ENCODE results near the gene GALNTL6. TPM values are rescaled to one million over a fixed set of nuclear protein-coding genes. Genes with fewer than 3 reads are reported as not detected.

The GALNTL6 gene
- polyA plus RNA-seq, 3 donors, result 0.70 to 1.4 (median 0.87) TPM

DNA sequence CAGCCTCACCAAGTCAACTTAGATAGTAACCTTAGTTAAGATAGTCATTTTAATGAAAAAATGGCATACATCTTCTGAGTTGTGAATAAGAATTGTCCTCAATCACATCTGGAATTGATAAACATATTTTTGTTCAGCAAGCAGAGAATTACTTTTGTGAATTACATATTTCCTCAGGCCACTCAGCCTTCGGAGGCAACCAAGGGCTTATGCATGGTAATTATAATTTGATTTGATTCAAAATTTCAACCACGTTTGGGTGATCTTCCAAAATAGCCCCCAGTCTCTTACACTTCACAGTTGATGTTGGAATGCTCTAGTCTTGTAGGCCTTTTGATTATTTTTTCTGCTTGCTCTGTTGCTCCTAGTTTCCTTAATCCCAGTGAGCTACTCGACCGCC lies 63.4 kb downstream of the GALNTL6 start:
- DNase-seq, result no peak

DNA sequence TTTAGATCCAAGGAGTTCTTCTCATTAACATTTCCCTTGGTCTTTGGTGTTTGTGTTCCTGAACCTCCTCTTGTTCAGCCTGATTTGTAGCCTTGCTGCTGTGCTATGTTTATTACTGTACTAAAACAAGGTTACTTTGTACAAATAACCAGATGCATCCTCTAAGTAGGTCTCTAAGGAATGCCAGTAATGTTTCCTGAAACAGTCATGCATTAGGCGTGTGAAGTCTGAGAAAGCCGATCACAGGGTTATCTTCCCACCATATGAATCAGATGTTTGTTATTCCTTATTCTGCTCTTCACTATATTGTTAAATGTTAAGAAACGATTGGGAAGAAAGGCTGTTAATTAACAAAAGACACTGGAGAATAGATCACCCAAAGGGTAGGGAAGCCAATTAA lies 66.9 kb downstream of the GALNTL6 start:
- DNase-seq, result no peak

DNA sequence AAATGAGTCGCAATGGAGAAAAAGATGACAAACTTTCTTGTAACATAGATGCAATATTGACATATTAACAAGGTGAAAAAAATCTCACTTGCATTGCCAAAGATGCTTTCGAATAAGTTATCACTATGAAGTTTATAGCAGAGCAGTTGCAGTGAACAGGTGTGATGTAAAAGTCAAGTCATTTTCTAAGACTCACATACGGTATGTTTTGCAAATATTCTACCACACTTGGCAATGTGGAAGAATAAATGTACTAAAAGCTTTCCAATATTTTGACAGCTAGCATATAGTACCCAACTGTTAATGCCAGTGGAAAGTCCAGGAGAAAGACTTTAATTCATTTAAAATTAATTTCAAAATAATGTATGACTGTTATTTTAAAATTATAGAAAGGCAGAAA lies 76.5 kb downstream of the GALNTL6 start:
- no peak for DNase-seq

DNA sequence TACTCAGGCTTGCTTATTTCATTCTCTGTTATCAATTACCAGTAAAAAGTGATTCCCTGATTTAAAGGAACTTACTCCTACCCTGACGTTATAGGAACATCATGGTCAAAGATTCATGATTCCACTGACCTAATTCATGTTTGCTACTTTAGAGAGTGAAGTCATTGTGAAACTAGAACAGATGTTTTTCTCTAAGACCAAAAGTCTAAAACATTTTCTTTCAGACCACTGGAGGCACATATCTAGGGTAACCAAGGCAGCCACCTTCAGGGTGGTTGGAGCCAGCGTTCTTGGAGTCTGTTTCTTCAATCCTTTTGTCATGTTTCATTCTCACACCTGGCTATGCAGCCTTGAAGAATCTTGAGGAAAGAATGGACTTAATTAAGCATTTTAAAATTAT lies 77.8 kb downstream of the GALNTL6 start:
- DNase-seq, result no peak

DNA sequence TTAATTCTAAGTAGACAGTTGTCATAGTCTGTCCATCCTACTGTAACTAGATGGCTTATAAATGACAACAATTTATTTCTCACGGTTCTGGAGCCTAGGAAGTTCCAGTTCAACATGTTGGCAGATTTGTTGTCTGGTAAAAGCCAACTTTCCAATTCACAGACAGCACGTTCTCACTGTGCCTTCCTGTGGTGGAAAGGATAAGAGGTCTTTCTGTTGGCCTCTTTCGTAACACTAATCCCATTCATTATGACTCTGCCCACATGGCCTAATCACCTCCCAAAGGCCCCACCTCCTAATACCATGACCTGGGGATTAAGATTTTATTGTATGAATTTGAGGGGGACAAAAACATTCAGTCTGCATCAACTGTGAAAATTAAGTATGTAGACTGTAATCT lies 83.2 kb downstream of the GALNTL6 start:
- no peak for DNase-seq

DNA sequence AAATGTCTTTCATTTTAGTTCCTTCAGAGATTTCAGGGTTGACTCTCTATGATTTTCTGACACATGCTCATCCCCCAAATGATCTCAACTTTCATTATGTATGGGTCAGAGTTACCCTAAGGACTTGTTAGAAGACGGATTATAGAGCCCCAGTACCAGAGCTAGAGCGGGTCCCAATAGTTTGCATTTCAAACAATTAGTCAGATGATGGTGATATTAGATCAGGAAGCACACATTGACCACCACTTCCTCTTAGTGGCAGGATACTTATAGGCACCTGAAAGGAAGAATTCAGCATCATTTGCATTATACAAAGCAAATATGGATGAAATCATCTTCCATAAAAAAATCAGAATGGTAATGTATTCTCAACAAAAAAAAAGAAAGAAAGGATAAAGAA lies 106.1 kb downstream of the GALNTL6 start:
- no peak for DNase-seq

DNA sequence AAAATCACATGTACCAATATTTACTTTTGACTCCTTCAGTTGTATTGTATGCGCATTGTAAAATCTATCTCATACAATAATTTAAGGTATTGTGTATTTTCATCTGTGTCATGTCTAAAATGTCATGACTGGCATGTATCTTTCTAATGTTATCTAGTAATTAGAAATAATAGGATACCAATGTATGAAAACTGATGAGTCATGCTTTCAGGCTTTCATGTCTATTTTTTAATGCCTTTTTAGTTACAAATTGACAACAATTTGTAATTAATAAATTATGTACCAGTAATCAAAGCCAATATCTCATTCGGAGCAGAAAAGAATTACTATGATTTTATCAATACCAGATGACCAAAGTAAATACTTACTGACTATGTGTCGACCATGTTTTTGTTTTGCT lies 107.7 kb downstream of the GALNTL6 start:
- DNase-seq, result no peak

DNA sequence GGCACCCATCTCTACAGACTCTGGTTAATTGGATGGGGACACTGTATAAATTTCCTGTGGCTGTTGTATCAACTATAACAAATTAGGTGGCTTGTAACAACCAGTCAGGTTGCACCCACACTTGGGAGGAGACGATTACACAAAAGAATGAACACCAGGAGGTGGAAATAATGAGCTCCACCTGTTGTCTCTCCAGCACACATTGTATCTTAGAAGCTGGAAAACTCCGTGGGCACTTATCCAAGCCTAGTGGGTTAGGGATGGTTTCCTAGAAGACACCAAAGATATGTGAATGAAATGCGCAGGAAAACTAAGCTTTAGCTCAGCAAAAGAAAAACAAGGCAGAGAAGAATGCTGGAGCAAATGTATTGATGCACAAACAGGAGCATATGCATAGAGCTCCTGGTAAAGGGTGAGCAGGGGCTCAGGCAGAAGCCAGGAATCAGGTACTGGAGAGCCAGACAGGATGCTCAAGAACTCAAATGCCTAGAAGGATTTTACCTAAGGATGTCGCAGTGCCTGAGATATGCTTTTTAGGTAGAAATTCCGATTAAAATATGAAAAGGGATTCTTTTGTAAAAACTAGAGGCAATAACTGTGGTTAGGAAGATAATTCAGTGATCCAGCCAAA lies 111.7 kb downstream of the GALNTL6 start:
- DNase-seq, result no peak

DNA sequence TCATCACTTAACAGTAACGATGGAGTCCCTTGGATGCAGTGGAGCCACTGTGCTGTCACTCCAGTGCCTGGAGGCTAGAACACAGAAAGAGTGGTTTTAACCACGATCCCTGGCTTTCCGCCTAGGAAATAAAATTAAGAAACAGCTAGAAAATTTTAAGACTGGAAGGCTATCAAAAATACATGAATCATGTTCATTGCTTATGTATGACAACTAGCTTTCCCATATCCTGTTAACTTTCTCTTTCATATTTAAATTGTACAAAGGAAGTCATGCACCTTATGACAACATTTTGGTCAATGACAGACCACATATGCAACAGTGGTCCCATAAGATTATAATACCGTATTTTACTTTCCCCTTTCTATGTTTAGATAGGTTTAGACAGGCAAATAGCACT lies 115.1 kb downstream of the GALNTL6 start:
- DNase-seq, result no peak

DNA sequence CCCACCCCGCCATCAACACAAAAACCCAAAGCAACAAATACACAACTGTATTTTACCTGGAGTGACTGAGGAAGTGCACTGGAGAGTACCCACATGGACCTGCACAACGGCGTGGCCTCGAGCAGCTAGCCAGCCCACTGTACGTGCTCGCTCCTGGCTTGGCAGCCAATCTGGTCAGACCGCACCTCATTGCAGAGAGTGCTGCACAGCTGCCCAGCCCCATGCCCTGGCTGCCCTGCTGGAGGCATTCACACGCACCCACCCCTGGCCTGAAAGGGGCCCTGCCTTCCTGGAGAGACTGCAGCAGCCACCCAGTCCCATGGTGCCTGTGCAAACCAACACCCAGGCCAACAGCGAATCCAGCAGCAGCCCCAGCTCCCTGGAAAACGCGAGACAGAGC lies 116.3 kb downstream of the GALNTL6 start:
- DNase-seq, result no peak

DNA sequence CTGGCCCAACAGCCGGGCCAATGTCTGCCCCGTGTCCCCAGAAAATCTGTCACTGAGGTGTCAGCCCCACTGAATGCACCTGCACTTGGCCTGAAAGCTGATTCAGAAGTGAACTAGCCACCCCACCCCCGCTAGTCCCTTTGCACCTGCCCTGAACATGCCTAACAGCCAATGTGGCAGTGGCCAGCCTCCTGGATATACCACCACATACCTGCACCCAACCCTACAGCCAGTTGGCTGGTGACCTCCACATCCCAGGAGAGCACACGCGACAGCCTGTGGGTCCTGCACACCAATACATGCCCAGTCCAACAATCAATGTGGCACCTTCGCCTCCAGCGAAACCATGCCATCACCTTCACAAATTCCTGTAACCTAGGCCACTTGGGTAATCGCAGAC lies 116.7 kb downstream of the GALNTL6 start:
- DNase-seq, result no peak

DNA sequence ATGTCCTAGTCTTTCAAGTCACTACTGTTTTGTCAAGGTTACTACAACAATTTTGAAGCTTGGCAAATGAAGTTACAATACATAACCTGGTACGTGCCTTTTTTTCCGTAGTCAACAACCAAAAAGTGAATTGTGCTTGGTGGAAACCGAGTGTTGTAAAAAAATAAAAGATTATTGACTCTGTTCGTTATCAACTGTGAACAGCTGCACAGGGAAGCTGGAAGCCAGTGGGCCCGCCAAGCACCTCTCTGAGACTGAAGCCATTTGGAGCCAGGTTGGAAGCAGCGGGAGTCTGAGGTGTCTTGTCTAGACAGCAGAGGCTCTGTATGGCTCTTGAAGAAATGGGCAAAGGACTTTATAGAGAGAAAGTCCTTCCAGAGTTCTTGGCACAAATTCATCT lies 119.0 kb downstream of the GALNTL6 start:
- DNase-seq, result no peak

DNA sequence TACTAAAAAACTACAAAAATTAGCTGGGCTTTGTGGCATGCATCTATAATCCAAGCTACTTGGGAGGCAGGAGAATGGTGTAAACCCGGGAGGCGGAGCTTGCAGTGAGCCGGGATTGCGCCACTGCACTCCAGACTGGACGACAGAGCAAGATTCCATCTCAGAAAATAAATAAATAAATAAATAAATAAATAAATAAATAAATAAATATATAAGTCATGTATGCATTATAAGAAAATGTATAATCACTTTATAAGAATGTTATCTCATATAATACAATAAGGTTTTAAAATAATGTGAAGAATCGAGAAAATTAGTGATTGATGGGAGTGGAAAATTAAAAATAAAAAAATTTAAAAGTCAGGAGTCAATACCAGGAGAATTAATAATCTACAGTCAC lies 127.5 kb downstream of the GALNTL6 start:
- DNase-seq, result no peak

DNA sequence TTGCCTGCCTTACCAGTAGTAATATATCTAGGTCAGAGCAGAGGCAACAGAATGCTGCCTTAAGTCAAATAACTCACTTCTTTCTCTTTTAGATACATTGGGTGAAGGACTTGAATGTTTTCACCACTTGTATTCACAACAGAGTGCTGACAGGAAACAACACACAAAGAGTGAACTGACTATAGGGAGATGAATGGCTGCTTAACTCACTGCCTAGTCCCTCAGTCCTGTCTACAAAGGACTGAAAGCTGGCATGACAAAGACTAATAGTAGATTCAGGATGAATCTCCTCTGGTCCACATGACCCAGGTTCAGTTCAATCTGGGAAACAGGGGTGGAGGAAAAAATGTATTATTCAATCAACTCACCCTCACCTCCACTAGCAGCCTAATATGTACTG lies 134.2 kb downstream of the GALNTL6 start:
- DNase-seq, result no peak

DNA sequence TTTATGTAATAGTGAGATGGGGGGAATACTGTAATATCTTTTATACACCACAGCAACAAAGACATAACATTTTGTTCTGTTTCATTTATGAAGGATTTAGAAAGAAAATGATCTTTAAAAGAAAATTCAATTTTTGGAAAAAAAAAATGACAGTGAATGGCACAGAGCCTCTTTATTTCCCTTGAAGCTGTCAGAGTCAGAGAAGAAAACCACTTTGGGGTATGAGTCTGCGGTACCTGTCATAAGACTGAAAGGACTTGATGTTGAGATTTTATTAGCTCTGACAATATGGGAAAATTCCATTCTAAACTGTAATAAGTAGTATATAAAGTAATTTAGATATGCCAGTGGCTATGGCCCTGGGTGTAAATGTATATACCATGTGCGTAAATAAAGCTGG lies 134.8 kb downstream of the GALNTL6 start:
- no peak for DNase-seq

DNA sequence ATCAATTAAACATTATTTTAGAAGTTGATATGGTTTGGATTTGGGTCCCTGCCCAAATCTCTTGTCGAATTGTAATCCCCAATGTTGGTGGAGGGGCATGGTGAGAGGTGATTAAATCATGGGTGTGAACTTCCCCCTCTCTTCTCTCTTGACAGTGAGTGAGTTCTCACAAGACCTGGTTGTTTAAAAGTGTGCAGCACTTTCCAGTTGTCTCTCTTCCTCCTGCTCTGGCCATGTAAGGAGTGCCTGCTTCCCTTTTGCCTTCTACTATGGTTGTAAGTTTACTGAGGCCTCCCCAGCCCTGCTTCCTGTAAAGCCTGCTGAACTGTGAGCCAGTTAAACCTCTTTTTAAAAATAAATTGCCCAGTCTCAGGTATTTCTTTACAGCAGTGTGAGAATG lies 141.4 kb downstream of the GALNTL6 start:
- no peak for DNase-seq

DNA sequence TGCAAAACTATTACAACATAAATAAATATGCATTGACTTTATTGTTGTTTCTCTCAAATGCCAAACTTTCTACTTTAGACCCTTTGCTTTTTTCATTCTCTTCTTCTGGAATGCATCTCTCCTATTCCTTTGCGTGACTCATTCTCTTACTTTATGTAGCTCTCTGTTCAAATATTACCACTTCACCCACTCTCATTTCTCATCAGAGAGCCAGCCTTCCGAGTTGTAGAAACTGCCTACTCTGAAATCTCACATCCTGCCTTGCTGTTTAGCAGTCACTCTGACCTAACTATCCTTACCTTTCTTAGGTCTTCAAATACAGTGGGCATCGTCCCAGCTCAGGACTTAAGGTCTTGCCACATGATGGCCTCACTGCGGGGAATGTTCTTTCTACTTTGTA lies 143.5 kb downstream of the GALNTL6 start:
- no peak for DNase-seq

DNA sequence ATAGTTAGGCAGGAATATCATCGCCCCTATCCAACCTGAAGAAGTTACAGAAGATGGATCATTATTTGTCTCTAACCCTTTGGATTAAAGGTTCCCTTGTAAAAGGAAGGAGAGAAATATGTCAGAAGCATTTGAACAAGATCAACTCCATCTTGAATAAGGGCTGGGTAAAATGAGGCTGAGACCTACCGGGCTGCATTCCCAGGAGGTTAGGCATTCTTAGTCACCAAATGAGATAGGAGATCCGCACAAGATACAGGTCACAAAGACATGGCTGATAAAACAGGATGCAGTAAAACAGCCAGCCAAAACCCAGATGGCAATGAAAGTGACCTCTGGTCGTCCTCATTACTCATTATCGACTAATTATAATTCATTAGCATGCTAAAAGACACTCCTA lies 148.9 kb downstream of the GALNTL6 start:
- DNase-seq, result no peak

DNA sequence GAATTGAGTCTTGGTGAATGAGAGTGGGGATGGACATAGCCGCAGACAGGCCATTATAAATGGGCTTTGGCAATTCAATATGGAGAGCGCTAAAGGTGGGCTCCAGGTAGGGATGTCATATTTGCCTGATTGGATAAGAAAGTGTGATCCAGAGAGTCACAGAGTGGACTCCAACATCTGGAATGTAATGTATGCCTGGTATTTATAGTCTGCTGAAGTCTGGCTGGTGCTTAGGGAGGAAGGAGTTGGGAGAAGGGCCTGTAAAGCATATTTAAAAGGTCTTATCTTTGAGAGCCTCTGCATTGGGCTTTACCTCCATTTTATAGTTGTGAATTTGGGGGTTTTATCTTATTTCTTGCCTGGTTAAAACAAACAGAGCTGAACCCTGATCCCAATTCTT lies 153.2 kb downstream of the GALNTL6 start:
- no peak for DNase-seq

DNA sequence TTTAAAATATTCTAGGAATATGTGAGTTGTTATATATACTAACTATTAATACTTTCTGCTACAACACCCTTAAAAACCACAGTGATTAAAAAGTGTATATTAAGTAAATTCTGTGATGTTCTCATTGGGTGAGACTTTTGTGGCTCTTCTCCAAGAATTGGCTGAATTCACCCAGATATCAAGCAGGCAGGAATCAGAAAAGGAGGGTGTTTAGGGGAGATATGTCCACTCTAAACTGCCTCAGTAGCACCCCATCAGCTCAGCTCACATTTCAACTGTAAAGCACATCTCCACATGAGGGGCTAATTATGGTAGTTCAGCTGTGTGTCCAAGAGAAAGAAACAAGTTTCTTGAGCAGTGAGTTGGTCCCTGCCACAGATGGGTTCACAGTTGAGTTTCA lies 165.0 kb downstream of the GALNTL6 start:
- DNase-seq, result no peak

DNA sequence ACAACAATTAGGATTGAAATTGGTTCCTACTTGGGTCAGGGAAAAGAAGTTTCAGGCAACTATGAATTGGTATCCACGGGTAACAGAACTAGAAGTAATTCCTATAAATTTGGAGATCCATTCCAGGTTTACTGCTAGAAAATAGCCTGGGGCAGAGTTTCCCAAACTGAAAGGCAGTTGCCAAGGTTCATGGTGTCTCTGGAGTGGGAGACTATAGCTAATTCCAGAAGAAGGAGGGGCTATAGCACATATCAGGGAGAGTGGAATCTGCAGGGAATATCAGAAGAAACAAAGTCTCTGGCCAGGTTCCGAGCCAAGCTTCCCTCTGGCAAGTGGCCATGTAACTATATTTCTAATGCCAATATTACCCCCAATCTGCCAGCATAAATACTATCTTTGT lies 166.3 kb downstream of the GALNTL6 start:
- DNase-seq, result no peak

DNA sequence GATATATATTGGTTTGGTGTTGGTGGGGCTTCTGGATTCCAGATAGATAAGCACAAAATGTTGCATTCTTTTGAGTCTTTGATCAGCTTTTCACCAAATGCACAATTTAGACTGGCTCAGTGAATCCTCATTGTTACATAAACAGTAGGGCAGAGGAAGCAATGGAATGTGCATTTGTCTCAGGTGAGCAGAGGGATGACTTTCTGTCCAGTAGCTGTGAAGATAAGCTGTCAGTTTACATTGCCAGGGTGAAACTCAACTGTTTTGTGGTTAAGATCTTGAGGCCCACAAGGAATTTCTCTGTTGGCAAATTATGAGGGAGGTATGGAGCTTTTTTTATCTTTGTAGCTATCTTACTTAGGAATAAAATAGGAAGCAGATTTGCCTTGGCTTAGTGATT lies 168.0 kb downstream of the GALNTL6 start:
- no peak for DNase-seq

DNA sequence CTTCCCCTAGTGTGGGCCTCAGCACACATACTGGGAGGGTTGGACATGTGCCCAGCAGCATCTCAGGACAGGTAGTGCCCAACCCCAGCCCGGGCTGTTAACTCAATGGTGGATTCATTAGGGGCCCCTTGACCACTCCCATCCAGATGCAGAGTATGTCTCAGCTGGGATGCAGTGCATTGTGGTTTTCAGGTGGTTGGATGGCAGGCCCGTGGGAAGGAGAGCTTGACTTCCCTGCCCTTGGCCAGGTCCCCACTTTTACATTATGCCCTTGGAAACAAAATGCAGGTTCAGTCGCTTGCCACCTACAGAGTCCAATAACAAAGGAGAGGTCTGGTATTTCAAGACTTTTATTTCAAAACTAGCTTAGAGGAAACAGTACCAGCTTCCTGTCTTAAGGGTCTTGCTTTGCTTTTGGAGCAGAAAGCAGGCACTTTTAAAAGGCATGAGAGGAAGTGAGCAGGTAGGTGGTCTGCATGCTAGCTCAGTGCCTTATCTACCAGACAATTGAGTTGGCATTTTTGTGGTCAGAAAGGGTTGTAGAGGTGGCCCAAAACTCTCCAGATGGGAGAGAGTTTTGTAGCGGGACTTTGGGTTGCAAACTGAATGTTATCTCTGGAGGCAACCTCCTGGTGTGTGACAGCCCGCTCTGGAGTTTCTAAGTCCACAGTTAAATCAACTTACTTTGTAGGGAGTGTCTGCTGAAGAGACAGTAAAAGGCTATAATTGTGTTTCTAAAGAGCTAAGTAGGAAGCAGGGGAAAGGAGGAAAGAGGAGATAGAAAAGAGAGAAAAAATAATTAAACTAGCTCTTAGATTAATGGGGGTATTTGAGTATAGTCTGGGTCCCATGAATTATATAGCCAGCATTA lies 171.0 kb downstream of the GALNTL6 start:
- DNase-seq, result no peak

DNA sequence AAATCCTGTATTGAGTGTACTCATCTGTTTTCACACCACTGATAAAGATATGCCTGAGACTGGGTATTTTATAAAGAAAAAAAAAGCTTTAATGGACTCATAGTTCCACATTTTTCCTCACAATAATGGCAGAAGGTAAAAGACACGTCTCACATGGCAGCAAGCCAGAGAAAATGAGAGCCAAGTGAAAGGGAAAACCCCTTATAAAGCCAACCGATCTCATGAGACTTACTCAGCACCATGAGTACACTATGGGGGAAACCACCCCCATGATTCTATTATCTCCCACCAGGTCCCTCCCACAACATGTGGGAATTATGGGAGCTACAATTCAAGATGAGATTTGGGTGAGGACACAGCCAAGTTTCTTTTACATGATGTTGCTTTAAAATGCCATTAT lies 171.9 kb downstream of the GALNTL6 start:
- no peak for DNase-seq

Measured in renal pelvis (tissue), 4 donors.